Measurements from ENCODE around the gene ZBTB7B.
A peak's percentile ranks its signal among the peaks of the same experiment; 100 is the strongest.

ZBTB7B gene

DNA sequence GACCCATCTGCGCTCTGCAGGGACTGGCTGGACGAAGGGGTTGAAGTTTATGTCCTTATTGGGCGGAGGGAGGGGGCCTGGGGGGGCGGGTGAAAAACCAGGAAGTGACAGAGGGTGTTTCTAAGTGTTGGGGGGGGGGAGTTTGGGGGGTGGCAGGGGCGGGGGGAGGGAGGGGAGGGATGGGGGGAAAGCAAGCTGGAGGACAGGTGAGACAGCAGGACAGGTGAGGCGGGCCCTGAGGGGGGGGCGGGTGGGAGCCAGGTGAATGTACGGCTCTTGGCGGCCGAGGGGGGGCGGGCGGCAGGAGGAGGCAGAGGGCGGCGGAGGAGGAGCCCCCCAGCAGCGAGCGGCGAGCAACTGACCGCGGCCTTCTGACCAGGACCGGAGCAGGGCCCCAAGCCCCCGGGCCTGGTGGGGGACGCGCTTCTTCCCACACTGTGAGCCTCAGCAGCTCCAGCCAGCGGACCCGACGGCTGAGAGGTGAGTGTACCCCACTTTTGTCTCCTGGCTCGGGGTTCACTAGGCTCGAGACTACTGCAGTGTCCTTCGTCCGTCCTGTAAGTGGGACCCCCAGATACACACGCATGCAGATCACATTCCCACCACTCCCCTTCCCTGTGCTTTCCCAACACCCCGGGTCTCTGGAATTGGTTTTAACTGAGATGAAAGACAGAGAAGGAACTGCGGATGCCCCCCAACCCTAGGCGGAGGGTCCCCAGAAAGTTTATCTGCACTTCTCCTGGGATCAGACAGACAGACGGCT lies at the start of gene ZBTB7B:
TSS of gene ZBTB7B (plus strand) at position 339 of the 763 bp plus-strand sequence. CDS start 11,859 bp downstream, outside the sequence.
- H3K4me3 ChIP-seq (ENCODE audit: low read length), result peak within 1 kb of the TSS; percentile 89
- DNase-seq (ENCODE audit: low read depth), result peak; percentile 35
- TF ChIP-seq, protein P1, sequence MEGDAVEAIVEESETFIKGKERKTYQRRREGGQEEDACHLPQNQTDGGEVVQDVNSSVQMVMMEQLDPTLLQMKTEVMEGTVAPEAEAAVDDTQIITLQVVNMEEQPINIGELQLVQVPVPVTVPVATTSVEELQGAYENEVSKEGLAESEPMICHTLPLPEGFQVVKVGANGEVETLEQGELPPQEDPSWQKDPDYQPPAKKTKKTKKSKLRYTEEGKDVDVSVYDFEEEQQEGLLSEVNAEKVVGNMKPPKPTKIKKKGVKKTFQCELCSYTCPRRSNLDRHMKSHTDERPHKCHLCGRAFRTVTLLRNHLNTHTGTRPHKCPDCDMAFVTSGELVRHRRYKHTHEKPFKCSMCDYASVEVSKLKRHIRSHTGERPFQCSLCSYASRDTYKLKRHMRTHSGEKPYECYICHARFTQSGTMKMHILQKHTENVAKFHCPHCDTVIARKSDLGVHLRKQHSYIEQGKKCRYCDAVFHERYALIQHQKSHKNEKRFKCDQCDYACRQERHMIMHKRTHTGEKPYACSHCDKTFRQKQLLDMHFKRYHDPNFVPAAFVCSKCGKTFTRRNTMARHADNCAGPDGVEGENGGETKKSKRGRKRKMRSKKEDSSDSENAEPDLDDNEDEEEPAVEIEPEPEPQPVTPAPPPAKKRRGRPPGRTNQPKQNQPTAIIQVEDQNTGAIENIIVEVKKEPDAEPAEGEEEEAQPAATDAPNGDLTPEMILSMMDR (IDR thresholded peaks at IDR 0.05; ENCODE audit: insufficient read depth, low read depth, low read length, missing control alignments), result no peak

DNA sequence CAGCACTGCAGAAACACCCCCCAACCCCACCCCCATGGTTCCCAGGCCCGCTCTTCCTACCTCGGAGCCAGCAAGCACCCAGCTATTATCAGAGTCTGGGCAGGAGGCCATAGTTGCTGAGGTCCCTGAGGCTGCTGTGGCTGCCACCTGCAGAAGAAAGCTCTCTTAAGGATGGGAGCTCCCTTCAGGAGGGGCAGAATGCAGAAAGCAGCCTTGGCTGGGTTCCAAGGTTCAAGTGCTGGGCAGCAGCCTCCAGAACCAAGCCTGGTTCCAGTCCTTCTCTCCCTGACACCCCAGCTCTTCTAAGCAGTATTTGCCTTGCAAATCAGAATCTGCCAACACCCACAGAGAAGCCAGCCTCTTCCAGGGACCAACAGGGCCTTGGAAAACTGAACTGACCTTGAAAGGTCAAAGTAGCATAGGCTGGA lies 49.0 kb upstream of the ZBTB7B start:
- H3K4me3 ChIP-seq (ENCODE audit: low read length), result no peak overlapping the region

DNA sequence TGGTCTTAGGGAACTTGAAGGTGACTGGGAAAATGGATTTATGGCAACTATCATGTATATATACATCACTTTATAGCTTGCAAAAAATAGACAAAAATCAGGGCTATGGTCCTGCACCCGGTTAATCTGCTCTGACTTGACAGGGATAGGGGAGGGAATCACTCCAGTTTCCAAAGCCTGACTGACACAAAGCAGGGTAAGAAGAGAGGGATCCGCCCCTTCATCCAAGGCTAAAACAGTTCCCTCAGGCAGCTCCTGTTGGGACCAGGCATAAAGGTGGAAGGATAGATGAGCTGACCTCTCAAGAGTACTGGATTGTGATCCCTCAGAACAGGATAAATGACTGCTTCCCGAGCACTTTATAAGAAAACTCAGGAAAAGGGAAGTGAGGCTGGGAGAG lies 48.1 kb upstream of the ZBTB7B start:
- DNase-seq (ENCODE audit: low read depth), result no peak
- TF ChIP-seq, protein P1 (IDR thresholded peaks at IDR 0.05; ENCODE audit: insufficient read depth, low read depth, low read length, missing control alignments), result no peak
- no peak overlapping the region for H3K4me3 ChIP-seq (ENCODE audit: low read length)

More for the DNA sequence above, 49.0 kb upstream of the ZBTB7B start:
- TF ChIP-seq, protein P1 (IDR thresholded peaks at IDR 0.05; ENCODE audit: insufficient read depth, low read depth, low read length, missing control alignments), result no peak
- DNase-seq (ENCODE audit: low read depth), result no peak

DNA sequence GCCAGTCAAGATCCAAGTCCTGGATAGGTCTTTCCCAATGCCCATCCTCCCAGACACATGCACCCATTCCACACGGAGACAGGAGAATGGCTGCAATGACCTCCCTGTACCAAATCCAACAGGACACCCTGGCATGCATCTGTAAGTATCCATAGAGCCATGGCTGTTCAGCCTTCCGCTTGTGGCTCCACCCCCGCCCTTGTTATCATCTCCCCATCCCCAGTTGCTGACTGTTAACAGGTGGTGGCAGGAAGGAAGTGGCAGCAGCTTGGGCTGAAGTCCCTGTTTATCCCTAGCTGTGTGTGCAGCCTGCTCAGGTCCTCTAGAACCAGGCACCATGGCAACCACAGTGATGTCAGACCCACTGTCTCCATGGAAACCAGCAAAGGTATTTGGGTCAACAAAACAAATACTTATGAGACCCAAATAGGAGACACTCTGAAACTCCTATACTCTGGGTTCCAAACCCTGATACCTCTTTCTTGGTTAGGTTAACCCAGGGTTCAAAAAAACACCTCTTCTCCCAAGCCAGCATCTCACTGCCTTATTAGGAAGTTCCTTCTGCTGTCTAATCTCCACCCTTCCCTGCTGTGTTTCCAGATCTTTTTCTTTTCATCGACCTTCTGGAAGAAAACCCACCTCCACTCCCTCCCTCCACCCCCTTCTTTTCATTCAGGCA lies 47.4 kb upstream of the ZBTB7B start:
- peak; percentile 27 for DNase-seq (ENCODE audit: low read depth)
- H3K4me3 ChIP-seq (ENCODE audit: low read length), result peak overlapping the region; percentile 72
- TF ChIP-seq, protein P1 (IDR thresholded peaks at IDR 0.05; ENCODE audit: insufficient read depth, low read depth, low read length, missing control alignments), result no peak

DNA sequence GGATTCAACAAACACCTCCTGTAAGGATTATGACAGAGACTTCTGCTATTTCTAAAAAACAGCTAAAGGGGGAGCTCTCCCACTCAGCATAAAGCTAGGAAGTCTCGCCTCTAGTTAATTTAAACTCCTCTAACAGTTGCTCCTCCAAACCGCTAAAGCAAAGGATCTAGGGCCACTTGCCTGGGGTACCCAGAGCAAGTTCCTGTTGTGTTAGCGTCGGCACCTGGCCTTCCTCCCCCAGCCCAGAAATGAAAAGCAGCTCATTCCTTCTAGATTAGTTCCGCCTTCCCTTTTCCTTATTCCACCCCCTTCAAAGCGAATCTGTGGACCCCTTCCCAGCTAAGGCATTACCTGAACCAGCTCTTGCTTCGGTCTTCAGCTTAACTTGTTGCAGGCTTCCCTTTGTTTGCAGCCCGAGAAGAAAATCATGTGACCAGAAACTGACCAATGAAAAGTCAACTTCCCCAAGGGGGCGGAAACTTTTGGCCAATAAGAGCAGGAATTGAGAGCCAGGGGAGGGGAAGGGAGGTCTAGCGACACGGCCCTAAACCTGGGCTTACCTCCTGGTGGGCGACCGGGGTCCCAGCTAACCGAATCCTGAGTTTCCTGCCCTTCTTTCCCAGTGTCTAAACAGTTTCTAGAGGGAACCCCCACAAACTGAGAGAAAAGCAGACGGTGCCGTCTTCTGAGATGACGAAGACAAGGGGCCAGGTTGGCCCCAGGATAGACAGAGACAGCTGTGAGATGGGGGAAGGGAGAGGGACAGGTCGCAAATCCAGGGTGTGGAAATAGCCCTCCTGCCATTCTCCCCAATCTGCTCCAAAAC lies 46.7 kb upstream of the ZBTB7B start, which contains the start of gene PBXIP1:
TSS of gene PBXIP1 (minus strand) at position 382 of the 826 bp plus-strand sequence. CDS start 2,378 bp downstream, outside the sequence.
- peak within 1 kb of the TSS; percentile 72 for H3K4me3 ChIP-seq (ENCODE audit: low read length)
- peak; percentile 88 for DNase-seq (ENCODE audit: low read depth)
- TF ChIP-seq, protein P1 (IDR thresholded peaks at IDR 0.05; ENCODE audit: insufficient read depth, low read depth, low read length, missing control alignments), result peak; percentile 27

DNA sequence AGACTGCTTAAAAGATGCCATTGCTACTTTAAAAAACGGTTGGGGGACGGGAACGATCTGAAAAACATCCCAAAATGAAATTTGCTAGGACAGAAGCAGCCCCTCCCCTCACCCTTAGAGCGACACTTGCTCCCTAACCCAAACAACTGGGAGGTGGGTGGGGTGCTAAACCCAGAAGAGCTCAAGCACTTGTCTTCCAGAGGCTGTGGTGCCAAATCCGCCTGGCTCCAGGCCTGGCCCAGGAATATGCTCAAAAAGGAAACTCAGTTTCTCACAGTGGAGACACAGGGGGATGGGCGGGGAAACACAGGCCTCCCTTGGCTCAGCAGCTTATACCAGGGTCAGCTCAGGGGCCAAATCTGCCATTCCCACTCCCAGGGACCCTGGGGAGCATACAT lies 46.1 kb upstream of the ZBTB7B start:
- DNase-seq (ENCODE audit: low read depth), result no peak

More for the DNA sequence above, 46.1 kb upstream of the ZBTB7B start:
- TF ChIP-seq, protein P1 (IDR thresholded peaks at IDR 0.05; ENCODE audit: insufficient read depth, low read depth, low read length, missing control alignments), result no peak
- peak overlapping the region; percentile 72 for H3K4me3 ChIP-seq (ENCODE audit: low read length)
